Duodenal mucosa (tissue), 2 donors: ENCODE results near the gene AP2B1.
"Not testable (repeated sequence)": the region's sequence is repeated elsewhere in the genome, so short reads cannot be mapped to it uniquely, and the experiment has no call there.

Experiments used
- H3K27ac ChIP-seq: one replicate; pipeline ENCODE4 v1.7.0; 2013; ENCODE audit warnings: low read depth, low read length
- H3K27me3 ChIP-seq, 2 donors: one replicate each; pipeline ENCODE4 v1.7.0; 2013; ENCODE audit warnings: low read length in 2 of 2, control low read depth in 1 of 2; ENCODE audit not compliant: insufficient read depth in 2 of 2, control insufficient read depth in 1 of 2
- H3K36me3 ChIP-seq, 2 donors: one replicate each; pipeline ENCODE4 v1.7.0; 2013; ENCODE audit warnings: low read length in 2 of 2, control low read depth in 1 of 2; ENCODE audit not compliant: insufficient read depth in 2 of 2, control insufficient read depth in 1 of 2
- H3K4me1 ChIP-seq, 2 donors: one replicate each; pipeline ENCODE4 v1.7.0; 2013; ENCODE audit warnings: low read length in 2 of 2, control low read depth in 1 of 2; ENCODE audit not compliant: insufficient read depth in 2 of 2, control insufficient read depth in 1 of 2
- H3K4me3 ChIP-seq, 2 donors: one replicate each; pipeline ENCODE4 v1.7.0; 2013; ENCODE audit warnings: low read length in 2 of 2, low read depth in 1 of 2
- H3K9ac ChIP-seq, 2 donors: one replicate each; pipeline ENCODE4 v1.7.0; 2013; ENCODE audit warnings: low read length in 2 of 2, low read depth in 1 of 2
- H3K9me3 ChIP-seq, 2 donors: one replicate each; pipeline ENCODE4 v1.7.0; 2013; ENCODE audit warnings: low read length in 2 of 2, control low read depth in 1 of 2; ENCODE audit not compliant: control insufficient read depth in 1 of 2

Gene AP2B1

GRCh38 chr17:35684055-35684802, 97.1 kb downstream of the AP2B1 start:
- H3K4me1 ChIP-seq = no peaks in the 10 kb centered on the region

DNA sequence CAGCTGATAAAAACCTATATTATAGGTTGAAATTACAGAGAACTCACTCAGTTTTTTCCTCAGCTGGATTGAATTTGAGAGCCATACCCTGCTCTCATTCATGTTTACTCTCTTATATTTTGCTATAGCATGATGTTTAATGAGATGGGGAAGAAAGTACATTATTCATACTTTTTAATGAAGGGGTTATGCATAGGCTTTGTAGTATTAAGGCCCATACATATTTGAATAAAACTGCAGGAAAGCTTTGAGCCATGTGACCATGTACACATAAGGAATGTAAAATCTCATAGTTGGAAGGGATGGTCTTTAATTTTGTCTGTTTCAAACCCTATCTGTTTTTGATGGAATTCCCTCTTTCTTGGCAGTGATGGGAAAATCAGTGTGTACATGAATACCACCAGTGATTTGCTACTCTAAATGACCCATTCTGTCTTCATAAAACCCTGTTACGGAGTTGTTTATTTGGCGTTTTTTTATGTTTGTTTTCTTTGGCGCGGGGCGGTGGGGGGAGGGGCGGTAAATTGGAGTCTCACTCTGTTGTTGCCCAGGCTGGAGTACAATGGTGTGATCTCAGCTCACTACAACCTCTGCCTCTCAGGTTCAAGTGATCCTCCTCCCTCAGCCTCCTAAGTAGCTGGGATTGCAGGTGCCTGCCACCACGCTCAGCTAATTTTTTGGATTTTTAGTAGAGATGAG, 105.5 kb downstream of the AP2B1 start:
- H3K9me3 ChIP-seq = no peaks in the 10 kb centered on the region
- no peaks in the 10 kb centered on the region for H3K27me3 ChIP-seq
- peaks cover 0 to 5% of the 10 kb centered on the region in 2 donors for H3K4me1 ChIP-seq
- peaks cover 20 to 46% of the 10 kb centered on the region in 2 donors for H3K36me3 ChIP-seq
- H3K9ac ChIP-seq = no peak overlapping the region
- no peak overlapping the region for H3K27ac ChIP-seq
- no peak overlapping the region for H3K4me3 ChIP-seq

More at GRCh38 chr17:35684055-35684802, 97.1 kb downstream of the AP2B1 start:
- no peaks in the 10 kb centered on the region for H3K9me3 ChIP-seq
- no peak overlapping the region for H3K27ac ChIP-seq
- H3K4me3 ChIP-seq = no peak overlapping the region
- H3K9ac ChIP-seq = no peak overlapping the region
- peaks cover 14 to 39% of the 10 kb centered on the region in 2 donors for H3K36me3 ChIP-seq
- no peaks in the 10 kb centered on the region for H3K27me3 ChIP-seq

- no peak overlapping the region for H3K27ac ChIP-seq
- H3K9ac ChIP-seq = no peak overlapping the region
- H3K4me3 ChIP-seq = no peak overlapping the region
- H3K4me1 ChIP-seq = peaks cover 0 to 5% of the 10 kb centered on the region in 2 donors
- peaks cover 17 to 40% of the 10 kb centered on the region in 2 donors for H3K36me3 ChIP-seq
- no peaks in the 10 kb centered on the region for H3K27me3 ChIP-seq
- no peaks in the 10 kb centered on the region for H3K9me3 ChIP-seq
Measured at GRCh38 chr17:35693662-35694061, 106.5 kb downstream of the AP2B1 start.

GRCh38 chr17:35694906-35695305, 107.8 kb downstream of the AP2B1 start:
- Histone ChIP-seq H3K27me3 (no peaks in the 10 kb centered on the region), H3K36me3 (peaks cover 17 to 32% of the 10 kb centered on the region in 2 donors), H3K9ac (no peak overlapping the region), H3K27ac (no peak overlapping the region), H3K4me3 (no peak overlapping the region), H3K4me1 (peaks cover 0 to 5% of the 10 kb centered on the region in 2 donors), H3K9me3 (no peaks in the 10 kb centered on the region)

DNA sequence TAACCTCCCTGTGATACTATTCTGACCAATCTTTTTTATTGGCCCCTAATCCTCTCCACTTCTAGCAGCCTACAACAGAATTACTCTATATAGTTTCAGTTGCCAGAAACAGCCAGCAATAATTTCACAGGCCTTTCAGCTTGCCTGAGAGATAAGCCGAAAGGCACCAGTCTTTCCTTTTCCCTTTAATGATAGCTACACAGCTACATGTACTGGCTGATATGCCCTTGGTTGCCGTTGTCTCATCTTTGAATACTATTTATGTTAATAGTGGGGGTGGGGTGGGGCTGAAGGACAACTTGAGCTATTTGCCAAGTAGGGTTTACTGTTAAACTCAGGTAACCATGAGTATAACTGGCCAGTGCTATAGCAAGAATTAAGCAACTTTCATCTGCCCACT, 108.5 kb downstream of the AP2B1 start:
- H3K4me3 ChIP-seq = no peak overlapping the region
- peaks cover 0 to 5% of the 10 kb centered on the region in 2 donors for H3K4me1 ChIP-seq
- peaks cover 13 to 27% of the 10 kb centered on the region in 2 donors for H3K36me3 ChIP-seq
- H3K9ac ChIP-seq = no peak overlapping the region
- no peak overlapping the region for H3K27ac ChIP-seq
- H3K27me3 ChIP-seq = no peaks in the 10 kb centered on the region
- no peaks in the 10 kb centered on the region for H3K9me3 ChIP-seq

DNA sequence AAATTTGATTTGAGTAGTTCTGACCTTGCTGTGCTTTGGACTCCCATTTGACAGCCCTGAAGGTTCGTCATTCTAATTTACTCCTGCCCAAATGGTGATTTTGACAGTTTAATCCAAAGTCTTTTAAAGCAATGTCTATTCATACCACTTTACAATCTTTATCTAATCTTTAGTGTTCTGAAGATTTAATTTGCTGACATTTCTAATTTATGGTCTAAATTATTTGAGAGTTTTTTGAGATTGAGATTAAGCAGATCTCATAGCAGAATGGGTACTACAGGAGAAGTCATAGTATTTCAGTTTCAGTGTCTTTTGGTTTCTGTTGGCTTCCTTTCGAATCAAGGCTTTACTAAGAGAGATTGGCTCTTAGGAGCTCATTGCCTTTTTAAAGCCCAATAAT, 111.7 kb downstream of the AP2B1 start:
- H3K4me3 ChIP-seq = no peak overlapping the region
- peaks cover 4 to 17% of the 10 kb centered on the region in 2 donors for H3K36me3 ChIP-seq
- no peaks in the 10 kb centered on the region for H3K9me3 ChIP-seq
- no peak overlapping the region for H3K27ac ChIP-seq
- no peak overlapping the region for H3K9ac ChIP-seq
- H3K4me1 ChIP-seq = peaks cover 0 to 5% of the 10 kb centered on the region in 2 donors
- H3K27me3 ChIP-seq = no peaks in the 10 kb centered on the region

GRCh38 chr17:35700150-35700549, 113.0 kb downstream of the AP2B1 start:
- Histone ChIP-seq H3K27me3 (no peaks in the 10 kb centered on the region), H3K36me3 (peaks cover 4 to 11% of the 10 kb centered on the region in 2 donors), H3K27ac (no peak overlapping the region), H3K4me3 (no peak overlapping the region), H3K9me3 (no peaks in the 10 kb centered on the region), H3K4me1 (peaks cover 0 to 3% of the 10 kb centered on the region in 2 donors), H3K9ac (no peak overlapping the region)

- no peaks in the 10 kb centered on the region for H3K9me3 ChIP-seq
- H3K9ac ChIP-seq = no peak overlapping the region
- H3K4me3 ChIP-seq = no peak overlapping the region
- no peak overlapping the region for H3K27ac ChIP-seq
- peaks cover 4 to 9% of the 10 kb centered on the region in 2 donors for H3K36me3 ChIP-seq
- no peaks in the 10 kb centered on the region for H3K27me3 ChIP-seq
- H3K4me1 ChIP-seq = no peaks in the 10 kb centered on the region
Measured at GRCh38 chr17:35701491-35701890, 114.4 kb downstream of the AP2B1 start.

GRCh38 chr17:35703308-35703707, 116.2 kb downstream of the AP2B1 start:
- H3K36me3 ChIP-seq, H3K4me3 ChIP-seq, H3K9ac ChIP-seq, H3K27ac ChIP-seq, H3K9me3 ChIP-seq, H3K27me3 ChIP-seq, H3K4me1 ChIP-seq: not testable (repeated sequence)

- H3K27ac ChIP-seq = no peak overlapping the region
- no peak overlapping the region for H3K4me3 ChIP-seq
- H3K9me3 ChIP-seq = no peaks in the 10 kb centered on the region
- peaks cover 24 to 25% of the 10 kb centered on the region in 2 donors for H3K4me1 ChIP-seq
- no peaks in the 10 kb centered on the region for H3K27me3 ChIP-seq
- peaks cover 4 to 11% of the 10 kb centered on the region in 2 donors for H3K36me3 ChIP-seq
- no peak overlapping the region for H3K9ac ChIP-seq
Measured at GRCh38 chr17:35705230-35705629, 118.1 kb downstream of the AP2B1 start.
